Activated CD4-positive, alpha-beta T cell treated with anti-CD3 and anti-CD28 coated beads for 24 hours (primary cell): ENCODE measurements around the gene OR10C1.
"Not testable (repeated sequence)": the region's sequence is repeated elsewhere in the genome, so short reads cannot be mapped to it uniquely, and the experiment has no call there.

Experiments used
- DNase-seq, 2 donors: peaks; one replicate each; pipeline ENCODE4 v3.0.0-alpha.2; 2020; ENCODE audit warnings: low read depth in 2 of 2

OR10C1 gene, protein sequence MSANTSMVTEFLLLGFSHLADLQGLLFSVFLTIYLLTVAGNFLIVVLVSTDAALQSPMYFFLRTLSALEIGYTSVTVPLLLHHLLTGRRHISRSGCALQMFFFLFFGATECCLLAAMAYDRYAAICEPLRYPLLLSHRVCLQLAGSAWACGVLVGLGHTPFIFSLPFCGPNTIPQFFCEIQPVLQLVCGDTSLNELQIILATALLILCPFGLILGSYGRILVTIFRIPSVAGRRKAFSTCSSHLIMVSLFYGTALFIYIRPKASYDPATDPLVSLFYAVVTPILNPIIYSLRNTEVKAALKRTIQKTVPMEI

DNA sequence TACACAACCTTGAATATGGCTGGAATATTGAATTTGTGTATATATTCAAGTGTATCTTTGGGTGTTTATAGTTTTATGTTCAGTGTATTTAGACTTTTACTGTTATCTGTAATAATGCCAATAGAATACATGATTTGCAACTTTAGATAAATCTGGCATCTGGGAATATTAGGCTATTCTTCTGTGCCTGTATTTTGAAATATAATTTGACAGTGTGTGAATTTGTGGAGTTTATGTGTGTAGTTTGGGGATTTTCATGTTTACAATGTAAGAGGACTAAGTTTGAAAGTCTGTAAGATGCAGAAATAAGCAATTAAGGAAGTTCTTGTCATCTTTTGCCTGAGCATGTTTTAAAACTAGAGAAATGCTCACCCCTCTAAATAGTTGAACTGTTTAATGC is at the start of gene OR10C1:
Gene OR10C1 (plus strand): TSS at position 301 of the 400 bp plus-strand sequence. CDS start 710 bp downstream, outside the sequence.
- no peak for DNase-seq

DNA sequence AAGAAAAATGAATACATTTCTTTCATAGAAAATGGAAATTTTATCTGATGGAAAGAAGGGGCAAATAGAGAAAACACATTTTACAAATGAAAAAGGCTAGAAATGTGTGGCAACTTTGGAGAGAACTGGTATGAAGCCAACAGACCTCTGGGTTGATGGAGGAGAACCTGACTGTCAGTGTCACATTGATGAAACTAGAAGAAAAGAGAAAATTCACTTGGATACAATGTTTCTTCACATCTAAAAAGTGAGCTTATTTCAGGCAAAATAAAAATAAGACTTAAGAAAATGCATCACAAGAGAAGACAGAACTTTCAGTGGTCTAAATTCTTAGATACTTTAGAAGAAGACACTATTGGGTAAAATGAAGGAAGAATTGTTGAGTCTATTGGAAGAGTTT is 43.8 kb upstream of the OR10C1 start, which contains the start of gene OR12D2:
Gene OR12D2 (plus strand): TSS at position 301 of the 400 bp plus-strand sequence. CDS start 1,069 bp downstream, outside the sequence.
- no peak for DNase-seq

DNA sequence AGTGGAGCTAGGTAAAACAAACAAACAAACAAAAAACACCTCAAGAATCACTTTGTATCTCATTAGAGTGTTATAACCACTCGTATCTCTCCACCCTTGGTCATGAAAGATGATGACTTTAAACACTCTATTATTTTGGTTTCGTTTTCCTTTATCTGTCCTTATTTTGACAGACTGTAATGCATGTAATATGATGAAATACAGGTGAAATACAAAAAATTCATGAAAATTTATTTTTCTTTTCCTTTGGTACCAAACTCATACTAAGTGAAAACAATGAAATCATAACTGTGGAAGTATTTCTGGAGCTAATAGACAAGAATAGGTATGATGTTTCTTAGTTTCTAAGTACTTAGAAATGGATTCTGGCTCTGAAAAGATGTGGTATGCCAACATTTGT is 39.6 kb upstream of the OR10C1 start:
- no peak for DNase-seq

DNA sequence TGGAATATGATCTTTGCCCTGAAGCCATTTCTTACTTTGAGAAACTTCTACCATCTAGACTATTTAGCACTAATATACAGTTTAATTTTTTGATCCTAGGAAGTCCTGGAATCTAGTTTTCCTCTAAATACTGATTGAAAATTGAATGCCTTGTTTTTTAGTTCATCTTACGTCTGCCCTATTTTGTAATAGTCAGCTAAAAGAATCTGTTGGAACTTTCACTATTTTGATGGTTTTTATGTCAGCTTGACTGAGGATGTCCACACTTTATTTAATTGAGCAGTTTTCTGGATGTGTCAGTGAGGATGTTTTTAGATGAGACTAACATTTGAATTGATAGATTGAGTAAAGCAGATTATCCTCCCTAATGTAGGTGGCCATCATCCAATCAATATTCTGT is 35.3 kb upstream of the OR10C1 start:
- no peak for DNase-seq

DNA sequence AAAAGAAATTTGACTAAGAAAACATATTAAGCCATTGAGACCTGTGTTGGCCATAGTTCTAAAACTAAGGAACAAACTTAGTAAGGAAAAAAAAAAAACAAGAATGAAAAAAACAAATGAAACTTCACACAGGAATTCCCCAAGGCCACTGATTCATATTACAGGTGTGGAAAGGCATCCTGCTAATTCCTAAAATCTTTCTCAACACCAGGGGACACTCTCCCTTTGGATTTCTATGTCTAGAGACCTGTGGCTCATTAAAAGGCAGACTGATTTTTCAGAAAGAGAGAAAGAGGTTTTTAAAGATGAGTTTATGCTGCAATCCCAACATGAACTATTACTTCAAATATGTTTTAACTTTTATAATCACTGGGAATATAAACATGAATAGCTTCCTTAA is 24.5 kb upstream of the OR10C1 start, which contains the start of gene OR12D1:
Gene OR12D1 (plus strand): TSS at position 341 of the 400 bp plus-strand sequence.
- DNase-seq = no peak

DNA sequence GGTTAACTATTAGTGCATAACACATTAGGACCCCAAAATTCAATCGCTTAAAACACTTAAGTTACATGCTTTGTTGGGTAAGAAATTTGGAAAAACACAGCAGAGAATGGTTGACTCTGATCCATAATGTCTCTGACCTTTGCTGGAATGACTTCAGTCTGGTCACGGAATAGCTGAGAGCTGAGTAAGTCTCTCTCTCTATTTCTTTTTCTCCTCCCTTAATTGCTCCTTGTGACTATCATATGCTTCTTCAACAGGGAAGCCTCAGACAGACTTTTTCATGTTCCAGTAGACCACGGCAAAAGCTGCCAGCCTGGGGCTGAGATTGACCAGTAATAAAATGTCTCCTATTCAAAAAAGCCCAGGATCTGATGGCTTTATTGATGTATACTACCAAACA is 19.6 kb upstream of the OR10C1 start:
- DNase-seq = no peak

DNA sequence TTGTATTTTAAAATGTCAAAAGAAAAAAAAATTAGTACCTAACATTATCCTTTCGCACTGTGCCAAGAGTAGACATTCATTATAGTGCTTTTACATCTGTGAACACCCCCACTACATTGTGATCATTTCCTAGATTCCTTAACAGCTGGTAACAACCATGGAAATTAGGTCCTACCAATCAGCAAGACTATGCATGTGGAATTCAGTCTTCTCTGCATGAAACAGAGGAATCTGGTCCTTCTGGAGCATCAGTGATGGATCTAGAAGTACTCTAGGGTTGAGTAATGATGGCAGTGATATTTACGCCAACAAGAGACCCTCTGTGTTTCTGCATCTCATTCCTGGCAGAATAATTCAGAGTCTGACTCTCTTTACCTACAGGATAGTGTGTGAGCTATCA is 14.9 kb upstream of the OR10C1 start:
- no peak for DNase-seq

DNA sequence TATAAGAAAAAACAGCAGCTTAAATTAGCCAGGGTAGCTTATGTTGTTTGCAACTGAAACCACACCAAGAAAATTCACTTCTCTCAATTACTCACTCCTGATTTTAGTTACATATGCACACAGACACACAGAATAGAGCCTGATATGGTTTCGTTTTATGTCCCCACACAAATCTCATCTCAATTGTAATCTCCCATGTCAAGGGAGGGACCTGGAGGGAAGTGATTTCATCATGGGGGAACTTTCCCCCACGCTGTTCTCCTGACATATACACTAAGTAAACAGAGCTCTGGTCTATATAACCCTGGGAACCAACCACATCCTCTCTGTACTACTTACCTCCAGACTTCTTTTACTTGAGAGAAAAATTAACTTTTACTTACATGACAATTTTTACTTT is 14.5 kb upstream of the OR10C1 start:
- no peak for DNase-seq

DNA sequence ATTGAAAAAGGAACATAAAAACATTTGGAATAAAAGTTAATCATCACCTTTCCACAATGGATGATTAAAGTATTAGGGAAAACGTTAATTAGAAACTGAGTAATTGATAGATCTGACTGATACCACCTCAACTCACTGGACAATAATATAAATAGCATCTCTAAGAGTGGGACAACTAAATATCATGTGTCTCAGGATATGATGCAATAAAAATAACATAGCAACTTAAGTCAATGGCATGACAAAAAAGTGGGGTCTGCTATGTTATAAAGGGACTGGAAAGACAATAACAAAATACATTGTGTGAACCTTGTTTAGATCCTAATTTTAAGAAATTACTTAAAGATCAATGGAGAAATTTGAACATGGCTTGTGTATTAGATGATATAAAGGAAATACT is 14.0 kb upstream of the OR10C1 start:
- no peak for DNase-seq

DNA sequence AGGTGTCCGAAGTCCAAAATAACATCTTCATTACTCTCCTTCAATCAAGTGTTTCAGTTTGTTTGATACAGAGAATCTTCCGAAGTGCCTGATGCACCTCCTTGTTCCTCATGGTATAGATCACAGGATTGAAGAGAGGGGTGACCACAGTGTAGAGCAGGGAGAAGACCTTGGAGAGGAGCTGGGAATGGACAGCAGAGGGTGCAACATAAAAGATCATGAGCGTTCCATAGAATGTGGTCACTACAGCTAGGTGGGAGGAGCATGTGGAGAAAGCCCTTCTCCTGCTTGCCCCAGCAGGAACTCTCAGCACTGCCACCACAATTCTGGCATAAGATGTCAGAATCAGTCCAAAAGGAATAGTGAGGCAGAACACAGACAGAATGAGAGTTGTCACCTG is 12.5 kb upstream of the OR10C1 start:
- DNase-seq = no peak

DNA sequence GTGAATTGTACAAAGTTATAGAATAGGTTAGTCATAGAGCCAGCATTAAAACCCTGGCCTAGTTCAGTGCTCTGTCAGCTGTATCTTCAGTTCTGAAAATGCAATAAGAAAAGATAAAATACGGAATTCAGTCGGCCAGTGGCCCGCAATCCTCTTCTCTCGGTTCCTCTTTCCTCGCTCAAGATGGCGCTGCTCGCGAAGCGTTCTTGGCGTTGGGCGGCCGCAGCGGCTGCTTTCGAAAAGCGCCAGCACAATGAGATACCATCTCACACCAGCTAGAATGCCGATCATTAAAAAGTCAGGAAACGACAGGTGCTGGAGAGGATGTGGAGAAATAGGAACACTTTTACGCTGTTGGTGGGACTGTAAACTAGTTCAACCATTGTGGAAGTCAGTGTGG is 2.4 kb upstream of the OR10C1 start:
- DNase-seq = not testable (repeated sequence)

DNA sequence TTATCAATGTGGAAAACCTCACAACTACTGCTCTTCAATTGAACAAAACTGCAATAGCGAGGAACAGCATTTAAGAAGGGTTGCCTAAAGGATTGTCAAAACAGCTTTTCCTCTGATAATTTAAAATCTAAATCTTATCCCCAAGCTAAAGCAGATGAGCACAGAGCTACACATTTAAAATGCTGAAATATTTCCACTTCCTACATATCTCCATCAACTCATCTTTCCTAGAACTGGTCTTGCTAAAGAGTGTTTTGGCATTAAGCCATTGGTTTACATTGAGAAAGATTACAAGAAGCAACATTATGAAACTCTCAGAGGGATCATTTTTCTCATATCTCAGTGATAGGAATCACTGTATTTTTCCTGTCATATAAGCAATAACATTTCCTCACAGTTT is 3.6 kb downstream of the OR10C1 start:
- DNase-seq = no peak

DNA sequence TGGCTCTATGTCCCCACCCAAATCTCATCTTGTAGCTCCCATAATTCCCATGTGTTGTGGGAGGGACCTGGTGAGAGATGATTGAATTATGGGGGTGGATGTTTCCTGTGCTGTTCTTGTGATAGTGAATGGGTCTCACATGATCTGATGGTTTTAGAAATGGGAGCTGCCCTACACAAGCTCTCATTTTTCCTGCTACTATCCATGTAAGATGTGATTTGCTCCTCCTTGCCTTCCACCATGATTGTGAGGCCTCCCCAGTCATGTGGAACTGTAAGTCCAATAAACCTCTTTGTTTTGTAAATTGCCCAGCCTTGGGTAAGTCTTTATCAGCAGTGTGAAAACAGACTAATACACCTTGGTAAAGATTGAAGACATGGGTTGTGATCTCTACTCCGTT is 4.9 kb downstream of the OR10C1 start:
- DNase-seq = not testable (repeated sequence)

DNA sequence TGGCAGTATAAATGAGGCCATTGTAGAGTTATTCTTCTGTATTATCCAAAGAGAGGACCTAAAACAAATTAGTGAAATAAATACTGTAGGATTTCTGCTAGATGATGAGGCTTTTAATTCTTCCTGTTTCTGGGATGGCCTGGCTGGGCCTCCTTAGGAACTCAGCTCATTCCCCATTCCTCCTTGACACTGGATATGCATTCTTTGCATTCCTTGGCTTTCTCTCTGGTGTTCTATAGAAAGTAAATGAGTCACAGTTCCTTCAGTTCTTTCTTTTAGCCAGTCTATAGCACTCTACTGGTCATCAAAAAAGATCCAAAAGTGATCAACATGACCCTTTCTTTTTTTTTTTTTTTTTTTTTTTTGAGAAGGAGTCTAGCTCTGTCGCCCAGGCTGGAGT is 8.6 kb downstream of the OR10C1 start:
- no peak for DNase-seq

DNA sequence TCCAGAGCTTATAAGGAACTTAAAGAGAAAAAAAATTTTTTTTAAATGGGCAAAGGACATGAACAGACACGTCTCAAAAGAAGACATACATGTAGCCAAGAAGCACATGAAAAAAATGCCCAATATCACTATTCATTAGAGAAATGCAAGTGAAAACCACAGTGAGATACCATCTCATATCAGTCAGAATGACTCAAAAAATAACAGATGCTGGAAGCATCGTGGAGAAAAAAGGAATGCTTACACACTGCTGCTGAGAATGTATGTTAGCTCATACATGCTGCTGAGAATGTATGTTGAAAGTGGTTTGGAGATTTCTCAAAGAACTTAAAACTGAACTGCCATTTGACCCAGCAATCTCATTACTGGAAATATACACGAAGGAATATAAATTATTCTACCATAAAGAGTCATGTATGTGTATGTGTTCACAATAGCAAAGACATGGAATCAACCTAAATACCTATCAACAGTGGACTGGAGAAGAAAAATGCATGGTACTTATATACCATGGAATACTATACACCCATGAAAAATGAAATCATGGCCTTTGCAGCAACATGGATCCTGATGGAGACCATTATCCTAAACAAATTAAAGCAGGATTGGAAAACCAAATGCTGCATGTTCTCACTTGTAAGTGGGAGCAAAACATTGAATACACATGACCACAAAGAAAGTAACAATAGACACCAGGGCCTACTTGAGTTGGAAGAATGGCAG is 12.5 kb downstream of the OR10C1 start:
- DNase-seq = no peak

DNA sequence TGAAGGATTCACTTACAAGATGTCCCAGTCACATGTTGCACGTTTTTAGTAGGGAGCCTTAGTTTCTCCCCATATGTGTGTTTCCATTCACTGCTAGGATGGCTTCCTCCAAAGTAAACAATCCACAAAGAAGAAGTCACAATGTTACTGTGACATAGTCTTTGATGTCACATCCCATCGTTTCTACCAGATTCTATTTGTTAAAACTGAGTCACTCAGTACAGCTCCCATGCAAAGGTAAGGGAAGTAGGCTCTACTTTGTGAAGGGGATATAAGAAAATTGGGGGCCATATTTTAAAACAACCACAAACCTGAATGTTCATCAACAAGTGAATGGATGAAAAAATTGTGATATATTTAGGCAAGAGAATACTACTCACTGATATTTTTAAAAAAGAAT is 17.9 kb downstream of the OR10C1 start, which contains the start of the genes OR11A1 and OR2H1:
Gene OR11A1 (minus strand): TSS at position 101 of the 400 bp plus-strand sequence. CDS start 29,430 bp downstream, outside the sequence.
Gene OR2H1 (plus strand): TSS at position 185 of the 400 bp plus-strand sequence. CDS start 4,615 bp downstream, outside the sequence.
- no peak for DNase-seq

DNA sequence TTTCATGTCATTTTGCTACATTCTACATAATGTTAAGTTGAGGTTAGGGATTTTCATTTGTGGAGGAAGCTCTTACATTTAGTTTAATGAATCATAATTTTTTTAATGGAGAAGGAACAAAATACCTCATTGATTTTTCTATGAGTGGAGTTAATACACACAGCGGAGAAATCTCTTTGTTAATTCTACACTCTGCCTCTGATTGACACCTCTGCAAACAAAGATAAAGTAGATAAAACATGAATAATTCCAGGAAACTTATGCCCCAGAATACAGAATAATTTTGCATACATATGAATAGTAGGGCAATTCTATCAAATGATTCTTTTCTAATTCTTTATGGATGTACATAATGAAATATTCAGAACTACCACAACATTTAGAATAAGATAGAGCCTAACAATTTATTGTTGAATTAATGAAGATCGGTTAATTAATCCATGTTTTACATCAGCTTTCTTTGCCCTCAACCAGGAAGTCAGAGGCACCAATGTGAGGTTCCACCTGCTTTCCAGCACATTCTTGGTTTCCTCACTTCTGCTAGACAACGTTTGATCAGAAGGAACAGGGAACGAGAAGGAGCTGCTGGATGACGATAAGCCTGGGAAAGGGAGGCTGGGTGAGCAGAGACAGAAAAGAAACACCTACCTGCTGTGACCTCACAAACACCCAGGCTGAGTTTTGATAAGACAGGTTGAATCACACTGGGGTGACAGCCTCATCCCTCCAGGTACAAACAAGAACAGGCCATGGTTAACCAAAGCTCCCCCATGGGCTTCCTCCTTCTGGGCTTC is 22.1 kb downstream of the OR10C1 start:
- no peak for DNase-seq

DNA sequence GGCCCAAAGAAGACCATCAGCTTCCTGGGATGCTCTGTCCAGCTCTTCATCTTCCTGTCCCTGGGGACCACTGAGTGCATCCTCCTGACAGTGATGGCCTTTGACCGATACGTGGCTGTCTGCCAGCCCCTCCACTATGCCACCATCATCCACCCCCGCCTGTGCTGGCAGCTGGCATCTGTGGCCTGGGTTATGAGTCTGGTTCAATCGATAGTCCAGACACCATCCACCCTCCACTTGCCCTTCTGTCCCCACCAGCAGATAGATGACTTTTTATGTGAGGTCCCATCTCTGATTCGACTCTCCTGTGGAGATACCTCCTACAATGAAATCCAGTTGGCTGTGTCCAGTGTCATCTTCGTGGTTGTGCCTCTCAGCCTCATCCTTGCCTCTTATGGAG is 22.9 kb downstream of the OR10C1 start:
- DNase-seq = no peak

DNA sequence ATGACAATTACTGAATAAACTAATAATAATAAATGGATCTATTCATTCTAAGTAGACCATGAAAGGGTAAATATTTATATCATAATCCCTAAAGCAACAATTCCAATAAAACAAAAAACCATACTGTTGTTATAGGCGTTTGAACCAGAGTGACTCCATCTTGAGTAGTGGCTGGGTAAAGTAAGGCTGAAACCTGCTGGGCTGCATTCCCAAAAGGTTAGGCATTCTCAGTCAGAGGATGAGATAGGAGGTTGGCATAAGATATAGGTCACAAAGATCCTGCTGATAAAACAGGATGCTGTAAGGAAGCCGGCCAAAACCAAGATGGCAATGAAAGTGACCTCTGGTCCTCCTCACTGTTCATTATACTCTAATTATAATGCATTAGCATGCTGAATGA is 26.2 kb downstream of the OR10C1 start:
- DNase-seq = no peak

DNA sequence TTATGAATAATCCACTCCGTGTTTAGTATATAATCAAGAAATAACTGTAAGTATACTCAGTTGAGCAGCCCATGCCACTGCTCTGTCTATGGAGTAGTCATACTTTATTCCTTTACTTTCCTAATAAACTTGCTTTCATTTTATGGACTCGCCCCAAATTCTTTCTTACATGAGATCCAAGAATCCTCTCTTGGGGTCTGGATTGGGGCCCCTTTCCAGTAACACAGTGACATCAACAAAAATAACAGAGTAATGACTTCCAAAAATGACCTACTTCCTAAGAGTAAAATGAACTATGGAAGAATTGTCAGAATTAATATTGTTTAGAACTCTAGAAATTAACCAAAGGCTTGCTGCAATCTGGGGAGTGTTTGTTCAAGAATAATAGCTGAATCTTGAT is 26.7 kb downstream of the OR10C1 start:
- no peak for DNase-seq

DNA sequence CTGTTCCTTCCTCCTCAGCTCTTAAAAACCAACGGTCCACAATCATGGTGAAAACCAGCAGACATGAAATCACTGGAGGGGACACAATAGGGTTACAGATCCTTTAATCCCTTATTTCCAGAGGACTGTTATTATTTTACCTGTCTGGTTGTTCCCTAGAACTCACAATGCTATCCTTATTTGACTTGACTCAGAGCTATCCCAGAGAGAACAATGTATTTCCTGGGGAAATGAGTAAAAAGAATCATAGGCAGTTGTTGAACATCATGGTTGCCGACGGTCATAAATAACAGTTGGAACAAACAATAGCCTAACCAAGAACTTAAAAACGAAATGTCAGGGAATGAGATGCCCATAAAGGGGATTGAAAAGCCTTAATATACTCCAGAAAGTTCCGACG is 27.1 kb downstream of the OR10C1 start:
- DNase-seq = no peak

DNA sequence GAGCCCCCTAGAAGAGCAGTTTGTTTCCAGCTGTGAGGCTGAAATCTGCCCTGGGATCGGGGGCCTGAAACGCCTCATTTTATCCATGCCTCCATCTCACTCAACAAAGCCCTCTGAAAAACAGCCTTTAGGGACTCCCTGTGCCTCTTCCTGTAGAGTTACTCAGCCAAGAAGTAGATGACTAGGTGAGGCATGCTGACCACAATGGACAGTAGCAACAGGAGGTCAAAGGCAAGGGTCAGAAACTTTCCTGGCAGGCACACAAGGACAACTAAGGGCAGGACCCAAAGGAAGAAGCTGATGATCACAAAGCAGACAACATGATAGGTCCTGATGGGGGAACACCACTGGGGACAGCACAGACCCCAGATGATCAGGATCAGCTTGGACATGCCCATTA is 35.9 kb downstream of the OR10C1 start:
- DNase-seq = no peak
